GM12865 (cell line): Measurements from ENCODE around the gene BMPER.
"Not testable (repeated sequence)": the region's sequence is repeated elsewhere in the genome, so short reads cannot be mapped to it uniquely, and the experiment has no call there.

Source experiments
- DNase-seq: peaks from one replicate; pipeline ENCODE4 v3.0.0; 2010; ENCODE audit warnings: low read depth
- H3K4me3 ChIP-seq: 2 replicates; pipeline ENCODE4 v1.5.1; 2011; ENCODE audit warnings: mild to moderate bottlenecking, low read depth, low read length, control low read depth
- TF ChIP-seq, protein P1 (sequence below): IDR thresholded peaks from 2 replicates; pipeline ENCODE4 v1.5.1; 2011; ENCODE audit warnings: low read length, control low read depth, low read depth, inconsistent platforms; ENCODE audit not compliant: insufficient read depth; ENCODE audit errors: missing control alignments

The BMPER gene

DNA sequence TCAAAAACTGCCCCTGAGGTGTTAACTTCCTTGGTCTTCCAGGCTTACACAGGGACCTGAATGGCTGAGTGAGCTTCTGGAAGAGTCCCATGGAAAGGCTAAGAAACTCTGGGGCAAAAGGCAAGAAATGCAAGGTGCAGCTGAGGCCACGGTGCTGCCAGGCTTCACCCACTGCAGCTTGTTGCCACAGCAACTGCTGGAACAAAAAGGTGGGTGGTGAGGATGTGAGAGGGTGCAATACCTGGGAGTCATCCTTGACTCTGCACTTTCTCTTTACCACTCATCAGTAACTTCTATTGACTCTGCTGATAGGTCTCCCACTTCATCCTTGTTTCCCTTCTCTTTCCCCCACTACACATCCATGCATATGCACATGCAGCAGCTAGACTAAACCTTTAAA is 258.6 kb downstream of the BMPER start:
- TF ChIP-seq, protein P1, sequence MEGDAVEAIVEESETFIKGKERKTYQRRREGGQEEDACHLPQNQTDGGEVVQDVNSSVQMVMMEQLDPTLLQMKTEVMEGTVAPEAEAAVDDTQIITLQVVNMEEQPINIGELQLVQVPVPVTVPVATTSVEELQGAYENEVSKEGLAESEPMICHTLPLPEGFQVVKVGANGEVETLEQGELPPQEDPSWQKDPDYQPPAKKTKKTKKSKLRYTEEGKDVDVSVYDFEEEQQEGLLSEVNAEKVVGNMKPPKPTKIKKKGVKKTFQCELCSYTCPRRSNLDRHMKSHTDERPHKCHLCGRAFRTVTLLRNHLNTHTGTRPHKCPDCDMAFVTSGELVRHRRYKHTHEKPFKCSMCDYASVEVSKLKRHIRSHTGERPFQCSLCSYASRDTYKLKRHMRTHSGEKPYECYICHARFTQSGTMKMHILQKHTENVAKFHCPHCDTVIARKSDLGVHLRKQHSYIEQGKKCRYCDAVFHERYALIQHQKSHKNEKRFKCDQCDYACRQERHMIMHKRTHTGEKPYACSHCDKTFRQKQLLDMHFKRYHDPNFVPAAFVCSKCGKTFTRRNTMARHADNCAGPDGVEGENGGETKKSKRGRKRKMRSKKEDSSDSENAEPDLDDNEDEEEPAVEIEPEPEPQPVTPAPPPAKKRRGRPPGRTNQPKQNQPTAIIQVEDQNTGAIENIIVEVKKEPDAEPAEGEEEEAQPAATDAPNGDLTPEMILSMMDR, result no peak
- no peak for DNase-seq
- H3K4me3 ChIP-seq, result no peak overlapping the region

DNA sequence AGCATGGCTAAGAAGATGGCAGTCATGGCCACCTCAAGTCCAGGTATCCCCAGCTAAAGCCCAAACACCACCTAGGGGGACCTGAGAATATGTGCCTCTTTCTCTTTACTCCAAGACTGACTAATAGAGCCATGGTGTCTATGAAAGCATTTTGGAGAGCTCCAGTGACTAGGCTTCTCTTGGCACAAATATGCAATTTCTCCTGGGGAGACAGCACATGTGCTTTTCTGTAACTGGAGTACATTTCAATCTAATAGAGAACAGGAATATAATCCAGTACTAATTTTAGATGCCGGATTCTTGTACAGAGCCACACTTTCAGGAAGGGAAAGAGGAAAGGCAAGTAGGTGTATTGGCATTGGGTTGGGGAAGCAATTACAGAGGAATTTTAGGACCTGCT is 260.1 kb downstream of the BMPER start:
- no peak for DNase-seq
- TF ChIP-seq, protein P1, result no peak

DNA sequence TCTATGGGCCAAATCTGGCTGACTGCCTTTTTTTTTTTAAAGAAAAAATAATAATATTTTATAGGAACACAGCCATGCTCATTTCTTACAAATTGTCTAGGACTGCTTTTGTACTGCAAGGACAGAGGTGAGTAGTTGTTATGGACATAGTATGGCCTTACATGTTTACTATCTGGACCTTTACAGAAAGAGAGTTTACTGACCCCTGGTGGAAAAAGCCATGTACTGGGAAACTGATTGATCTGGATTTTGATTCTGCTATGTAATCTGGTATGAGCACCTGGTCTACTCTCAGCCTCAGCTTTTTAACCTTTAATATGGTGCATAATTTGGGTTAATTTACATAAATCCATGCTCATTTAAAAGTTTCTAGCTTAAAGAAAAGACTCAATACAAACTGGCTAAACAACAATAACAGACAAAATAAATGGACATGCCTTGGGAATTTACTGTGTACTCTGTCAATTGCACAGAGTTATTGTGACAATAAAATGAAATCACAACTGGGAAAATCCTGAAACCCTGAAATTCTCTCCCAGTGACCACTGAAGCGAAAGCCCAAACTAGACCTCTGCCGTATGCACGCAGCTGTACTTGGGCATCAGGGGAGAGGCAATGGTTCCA is 260.7 kb downstream of the BMPER start:
- DNase-seq, result peak; percentile 7
- TF ChIP-seq, protein P1, result peak; percentile 23
- no peak overlapping the region for H3K4me3 ChIP-seq

More for the DNA sequence above, 260.1 kb downstream of the BMPER start:
- H3K4me3 ChIP-seq, result no peak overlapping the region

DNA sequence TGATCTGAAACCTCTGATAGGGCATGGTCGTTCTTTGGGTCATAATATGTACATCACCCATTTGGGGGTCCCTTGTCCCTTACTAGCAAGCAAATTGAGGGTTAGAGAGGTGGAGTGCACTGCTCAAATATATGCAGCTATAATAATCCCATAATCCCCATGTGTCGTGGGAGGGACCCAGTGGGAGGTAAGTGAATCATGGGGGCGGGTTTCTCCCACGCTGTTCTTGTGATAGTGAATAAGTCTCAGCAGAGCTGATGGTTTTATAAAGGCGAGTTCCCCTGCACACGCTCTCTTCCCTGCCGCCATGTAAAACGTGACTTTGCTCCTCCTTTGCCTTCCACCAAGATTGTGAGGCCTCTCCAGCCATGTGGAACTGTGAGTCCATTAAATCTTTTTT is 262.7 kb downstream of the BMPER start:
- no peak for DNase-seq
- TF ChIP-seq, protein P1, result no peak
- H3K4me3 ChIP-seq, result no peak overlapping the region

DNA sequence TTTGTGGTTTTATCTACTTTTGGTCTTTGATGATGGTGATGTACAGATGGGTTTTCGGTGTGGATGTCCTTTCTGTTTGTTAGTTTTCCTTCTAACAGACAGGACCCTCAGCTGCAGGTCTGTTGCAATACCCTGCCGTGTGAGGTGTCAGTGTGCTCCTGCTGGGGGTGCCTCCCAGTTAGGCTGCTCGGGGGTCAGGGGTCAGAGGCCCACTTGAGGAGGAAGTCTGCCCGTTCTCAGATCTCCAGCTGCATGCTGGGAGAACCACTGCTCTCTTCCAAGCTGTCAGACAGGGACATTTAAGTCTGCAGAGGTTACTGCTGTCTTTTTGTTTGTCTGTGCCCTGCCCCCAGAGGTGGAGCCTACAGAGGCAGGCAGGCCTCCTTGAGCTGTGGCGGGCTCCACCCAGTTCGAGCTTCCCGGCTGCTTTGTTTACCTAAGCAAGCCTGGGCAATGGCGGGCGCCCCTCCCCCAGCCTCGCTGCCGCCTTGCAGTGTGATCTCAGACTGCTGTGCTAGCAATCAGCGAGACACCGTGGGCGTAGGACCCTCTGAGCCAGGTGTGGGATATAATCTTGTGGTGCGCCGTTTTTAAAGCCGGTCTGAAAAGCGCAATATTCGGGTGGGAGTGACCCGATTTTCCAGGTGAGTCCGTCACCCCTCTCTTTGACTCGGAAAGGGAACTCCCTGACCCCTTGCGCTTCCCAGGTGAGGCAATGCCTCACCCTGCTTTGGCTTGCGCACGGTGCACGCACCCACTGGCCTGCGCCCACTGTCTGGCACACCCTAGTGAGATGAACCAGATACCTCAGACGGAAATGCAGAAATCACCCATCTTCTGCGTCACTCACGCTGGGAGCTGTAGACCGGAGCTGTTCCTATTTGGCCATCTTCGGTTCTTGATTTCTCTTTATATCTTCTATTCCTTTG is 269.6 kb downstream of the BMPER start:
- DNase-seq, H3K4me3 ChIP-seq: not testable (repeated sequence)

DNA sequence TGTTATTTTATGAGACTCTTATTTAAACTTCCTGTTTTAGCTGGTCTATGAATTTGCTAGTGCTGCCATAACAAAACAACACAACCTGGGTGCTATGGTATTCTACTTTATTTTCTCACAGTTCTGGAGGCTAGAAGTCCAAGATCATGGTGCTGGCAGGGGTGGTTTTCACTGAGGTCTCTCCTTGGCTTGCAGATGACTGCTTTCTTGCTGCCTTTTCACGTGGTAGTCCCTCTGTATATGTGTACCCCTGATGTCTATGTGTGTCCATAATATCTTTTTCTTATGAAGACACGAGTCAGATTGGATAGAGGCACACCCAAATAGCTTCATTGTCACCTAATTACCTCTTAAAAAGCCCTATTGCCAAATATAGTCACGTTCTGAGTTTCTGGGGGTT is 270.5 kb downstream of the BMPER start:
- TF ChIP-seq, protein P1, result no peak
- DNase-seq, result no peak
- H3K4me3 ChIP-seq, result no peak overlapping the region

DNA sequence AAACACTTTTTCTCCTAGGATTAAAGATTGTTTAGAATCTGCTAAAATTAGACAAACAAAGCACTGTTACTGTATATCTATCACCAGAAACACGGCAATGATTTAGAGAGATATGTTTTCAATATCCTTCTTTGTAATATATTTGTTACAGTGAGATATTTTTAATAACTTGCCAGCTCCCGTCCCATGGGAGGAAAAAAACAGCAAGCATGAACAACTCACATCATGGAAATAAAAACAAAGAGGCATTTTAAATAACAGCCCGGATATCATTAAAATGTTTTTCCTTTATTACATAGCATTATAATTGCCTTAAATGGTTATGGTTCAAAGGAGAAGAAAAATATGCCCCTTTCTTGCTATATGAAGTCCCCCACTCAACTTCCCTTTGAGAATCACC is 272.1 kb downstream of the BMPER start:
- DNase-seq, result no peak
- TF ChIP-seq, protein P1, result no peak
- H3K4me3 ChIP-seq, result no peak overlapping the region
